ENCODE results near the gene PPDPF. TPM values are rescaled to one million over a fixed set of nuclear protein-coding genes. Genes with fewer than 3 reads are reported as not detected.

PPDPF gene
- total and polyA plus RNA-seq, 2 donors (not counting 3 experiments of a cell fraction or from before 2014, with no cell fraction given): 52.2 to 219 TPM

DNA sequence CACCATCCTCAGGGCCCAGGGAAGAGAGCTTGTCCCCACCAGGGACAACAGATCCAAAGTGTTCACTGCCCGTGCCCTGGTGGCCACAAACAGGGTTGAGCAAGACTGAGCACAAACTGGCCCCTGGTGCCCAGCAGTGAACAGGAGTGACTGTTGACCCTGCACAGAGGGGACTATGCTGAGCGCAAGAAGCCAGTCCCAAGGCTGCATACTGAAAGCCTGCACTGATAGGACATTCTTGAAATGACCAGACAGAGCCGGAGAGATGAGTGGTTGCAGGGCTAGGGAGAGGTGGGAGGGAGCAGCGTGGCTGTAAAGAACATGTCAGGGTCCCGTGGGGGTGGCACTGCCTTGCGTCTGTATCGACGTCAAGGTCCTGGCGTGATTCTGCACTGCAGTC is 30.5 kb downstream of the PPDPF start:
- POLR2A ChIA-PET: interaction anchor here (0.6 kb wide), 1 partner anchor 12 kb away, joined by 3 read pairs; no protein-coding TSS in a partner anchor
- TF ChIP-seq POLR2AphosphoS5 (IDR thresholded peaks at IDR 0.05; ENCODE audit: insufficient read depth, low read depth, low read length): no peak
- no peak for TF ChIP-seq FOS (IDR thresholded peaks at IDR 0.05; ENCODE audit: borderline replicate concordance, insufficient read depth, low read length)
- TF ChIP-seq JUN (IDR thresholded peaks at IDR 0.05; ENCODE audit: borderline replicate concordance, insufficient read depth, insufficient read length, low read depth): no peak
- no peak for TF ChIP-seq POLR2A (IDR thresholded peaks at IDR 0.05; ENCODE audit: low read depth, low read length)
- TF ChIP-seq EZH2 (IDR thresholded peaks at IDR 0.05; ENCODE audit: borderline replicate concordance, low read depth, low read length, severe bottlenecking): no peak
- H3K36me3 ChIP-seq (ENCODE audit: control insufficient read depth in 2 of 2, extremely low read depth in 1 of 2, insufficient read depth in 2 of 2, low read length in 2 of 2): no peaks in the 10 kb centered on the region
- DNase-seq (ENCODE audit: low read depth, low spot score) (no peak), FAIRE-seq (no peak)
- no peaks in the 10 kb centered on the region for H4K20me1 ChIP-seq (replicated peaks; ENCODE audit: control insufficient read depth, extremely low read depth, insufficient read depth, low read length)
- H3K79me2 ChIP-seq (ENCODE audit: control insufficient read depth, insufficient read depth, low read length): no peaks in the 10 kb centered on the region
- dilution Hi-C loops (cut with MboI; ENCODE audit: extremely low pct_ligation_motif_present, low sequenced_read_pairs) (no loop called here), intact Hi-C loops (cut with micrococcal nuclease) (no loop called here)
- no peaks in the 10 kb centered on the region for H3K9me3 ChIP-seq (replicated peaks; ENCODE audit: control insufficient read depth, insufficient read depth, low read length)
- H3K4me1 ChIP-seq (ENCODE audit: control insufficient read depth, extremely low read depth, insufficient read depth, low read length): no peaks in the 10 kb centered on the region
- CTCF ChIA-PET: interaction anchor here (0.8 to 1.5 kb wide), 2 partner anchors 11 to 13 kb away, joined by 3 to 4 read pairs; no protein-coding TSS in a partner anchor
- BruUV-seq (replicated peaks): no TSS peak
- H3K27ac ChIP-seq (ENCODE audit: insufficient read depth, low read depth, low read length): no peak overlapping the region
- H3K9me1 ChIP-seq (replicated peaks; ENCODE audit: control insufficient read depth, extremely low read depth, insufficient read depth, low read length): no peaks in the 10 kb centered on the region
- H3K4me3 ChIP-seq (replicated peaks in 1 of 3; ENCODE audit: insufficient read depth in 1 of 3, low read depth in 1 of 3, low read length in 3 of 3): no peak overlapping the region
- no peak overlapping the region for H2AFZ ChIP-seq (ENCODE audit: low read depth, low read length)
- no peak overlapping the region for H3K9ac ChIP-seq (replicated peaks; ENCODE audit: extremely low read depth, insufficient read depth, low read length)
- no peaks in the 10 kb centered on the region for H3K27me3 ChIP-seq (ENCODE audit: control insufficient read depth in 2 of 2, insufficient read depth in 2 of 2, low read length in 2 of 2)
- no peak overlapping the region for H3K4me2 ChIP-seq (ENCODE audit: insufficient read depth, low read length)

DNA sequence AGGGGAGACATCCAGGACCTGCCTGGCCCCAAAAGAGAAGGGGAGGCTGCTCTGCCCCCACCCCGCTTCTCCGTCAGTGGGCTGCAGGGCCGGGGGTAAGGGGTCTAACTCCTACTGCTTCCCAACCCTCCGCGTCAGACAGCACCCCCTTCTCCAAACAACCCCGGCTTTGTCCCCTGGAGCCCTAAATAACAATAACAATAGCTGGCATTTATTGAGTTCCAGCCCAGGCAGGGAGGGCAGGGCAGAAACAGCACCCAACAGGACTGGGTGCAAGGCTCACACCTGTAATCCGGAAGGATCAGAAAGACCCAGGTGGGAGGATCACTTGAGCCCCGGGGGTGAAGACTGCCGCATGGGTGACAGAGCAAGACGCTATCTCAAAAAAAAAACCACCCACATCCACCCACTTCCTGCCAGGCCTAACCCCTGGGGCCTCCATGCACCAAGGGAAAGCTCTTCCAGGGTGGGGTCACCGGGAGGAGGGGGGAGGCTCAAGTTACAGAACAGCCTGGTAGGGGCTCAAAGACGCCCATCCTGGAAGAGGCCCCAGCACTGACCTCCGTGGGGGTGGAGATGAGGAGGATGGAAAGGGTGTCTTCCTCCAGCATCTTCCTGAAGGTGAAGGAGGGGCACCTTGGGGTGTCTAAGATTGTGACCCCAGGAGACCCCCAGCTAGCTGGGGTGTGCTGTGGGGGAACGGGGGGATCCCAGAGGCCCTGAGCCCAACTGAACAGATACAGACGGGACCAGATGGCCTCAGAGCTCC is 32.1 kb downstream of the PPDPF start:
- Histone ChIP-seq H3K4me1 (ENCODE audit: control insufficient read depth, extremely low read depth, insufficient read depth, low read length) (no peaks in the 10 kb centered on the region), H3K27ac (ENCODE audit: insufficient read depth, low read depth, low read length) (no peak overlapping the region), H4K20me1 (replicated peaks; ENCODE audit: control insufficient read depth, extremely low read depth, insufficient read depth, low read length) (no peaks in the 10 kb centered on the region), H3K79me2 (ENCODE audit: control insufficient read depth, insufficient read depth, low read length) (no peaks in the 10 kb centered on the region), H3K9ac (replicated peaks; ENCODE audit: extremely low read depth, insufficient read depth, low read length) (no peak overlapping the region), H3K4me2 (ENCODE audit: insufficient read depth, low read length) (no peak overlapping the region), H3K36me3 (ENCODE audit: control insufficient read depth in 2 of 2, extremely low read depth in 1 of 2, insufficient read depth in 2 of 2, low read length in 2 of 2) (no peaks in the 10 kb centered on the region), H3K9me1 (replicated peaks; ENCODE audit: control insufficient read depth, extremely low read depth, insufficient read depth, low read length) (no peaks in the 10 kb centered on the region), H3K27me3 (ENCODE audit: control insufficient read depth in 2 of 2, insufficient read depth in 2 of 2, low read length in 2 of 2) (no peaks in the 10 kb centered on the region), H3K4me3 (replicated peaks in 1 of 3; ENCODE audit: insufficient read depth in 1 of 3, low read depth in 1 of 3, low read length in 3 of 3) (no peak overlapping the region), H2AFZ (ENCODE audit: low read depth, low read length) (no peak overlapping the region), H3K9me3 (replicated peaks; ENCODE audit: control insufficient read depth, insufficient read depth, low read length) (no peaks in the 10 kb centered on the region)
- dilution Hi-C loops (cut with MboI; ENCODE audit: extremely low pct_ligation_motif_present, low sequenced_read_pairs) (no loop called here), intact Hi-C loops (cut with micrococcal nuclease) (loop anchor here (1.0 kb wide), 1 partner anchor 75 kb away; the partner anchor contains the start of gene GMEB2)
- POLR2A ChIA-PET: interaction anchor here (0.7 kb wide), 1 partner anchor 31 kb away, joined by 3 read pairs; no protein-coding TSS in a partner anchor
- BruUV-seq (replicated peaks): no TSS peak
- no peak for DNase-seq (ENCODE audit: low read depth, low spot score)
- CTCF ChIA-PET: interaction anchor here (1.0 to 1.1 kb wide), 2 partner anchors 15 to 21 kb away, joined by 4 to 5 read pairs; partner anchors contain the start of gene HELZ2
- TF ChIP-seq EZH2 (IDR thresholded peaks at IDR 0.05; ENCODE audit: borderline replicate concordance, low read depth, low read length, severe bottlenecking) (no peak), MYC (IDR thresholded peaks at IDR 0.05; ENCODE audit: low read depth, low read length) (no peak), POLR2A (IDR thresholded peaks at IDR 0.05; ENCODE audit: low read depth, low read length) (no peak), FOS (IDR thresholded peaks at IDR 0.05; ENCODE audit: borderline replicate concordance, insufficient read depth, low read length) (no peak), POLR2AphosphoS5 (IDR thresholded peaks at IDR 0.05; ENCODE audit: insufficient read depth, low read depth, low read length) (no peak), GATA2 (IDR thresholded peaks at IDR 0.05; ENCODE audit: insufficient read depth, insufficient read length, low read depth, low read length) (no peak), JUN (IDR thresholded peaks at IDR 0.05; ENCODE audit: borderline replicate concordance, insufficient read depth, insufficient read length, low read depth) (no peak)
- TF ChIP-seq, protein P1, sequence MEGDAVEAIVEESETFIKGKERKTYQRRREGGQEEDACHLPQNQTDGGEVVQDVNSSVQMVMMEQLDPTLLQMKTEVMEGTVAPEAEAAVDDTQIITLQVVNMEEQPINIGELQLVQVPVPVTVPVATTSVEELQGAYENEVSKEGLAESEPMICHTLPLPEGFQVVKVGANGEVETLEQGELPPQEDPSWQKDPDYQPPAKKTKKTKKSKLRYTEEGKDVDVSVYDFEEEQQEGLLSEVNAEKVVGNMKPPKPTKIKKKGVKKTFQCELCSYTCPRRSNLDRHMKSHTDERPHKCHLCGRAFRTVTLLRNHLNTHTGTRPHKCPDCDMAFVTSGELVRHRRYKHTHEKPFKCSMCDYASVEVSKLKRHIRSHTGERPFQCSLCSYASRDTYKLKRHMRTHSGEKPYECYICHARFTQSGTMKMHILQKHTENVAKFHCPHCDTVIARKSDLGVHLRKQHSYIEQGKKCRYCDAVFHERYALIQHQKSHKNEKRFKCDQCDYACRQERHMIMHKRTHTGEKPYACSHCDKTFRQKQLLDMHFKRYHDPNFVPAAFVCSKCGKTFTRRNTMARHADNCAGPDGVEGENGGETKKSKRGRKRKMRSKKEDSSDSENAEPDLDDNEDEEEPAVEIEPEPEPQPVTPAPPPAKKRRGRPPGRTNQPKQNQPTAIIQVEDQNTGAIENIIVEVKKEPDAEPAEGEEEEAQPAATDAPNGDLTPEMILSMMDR (IDR thresholded peaks at IDR 0.05; ENCODE audit: extremely low read depth in 1 of 2, insufficient read depth in 1 of 2, low read depth in 1 of 2, low read length in 2 of 2): no peak
- TF ChIP-seq, protein P2, sequence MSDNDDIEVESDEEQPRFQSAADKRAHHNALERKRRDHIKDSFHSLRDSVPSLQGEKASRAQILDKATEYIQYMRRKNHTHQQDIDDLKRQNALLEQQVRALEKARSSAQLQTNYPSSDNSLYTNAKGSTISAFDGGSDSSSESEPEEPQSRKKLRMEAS (IDR thresholded peaks at IDR 0.05; ENCODE audit: insufficient read depth, insufficient read length): no peak
- no peak for FAIRE-seq
